Measurements from ENCODE around the gene EFL1.

Gene EFL1

DNA sequence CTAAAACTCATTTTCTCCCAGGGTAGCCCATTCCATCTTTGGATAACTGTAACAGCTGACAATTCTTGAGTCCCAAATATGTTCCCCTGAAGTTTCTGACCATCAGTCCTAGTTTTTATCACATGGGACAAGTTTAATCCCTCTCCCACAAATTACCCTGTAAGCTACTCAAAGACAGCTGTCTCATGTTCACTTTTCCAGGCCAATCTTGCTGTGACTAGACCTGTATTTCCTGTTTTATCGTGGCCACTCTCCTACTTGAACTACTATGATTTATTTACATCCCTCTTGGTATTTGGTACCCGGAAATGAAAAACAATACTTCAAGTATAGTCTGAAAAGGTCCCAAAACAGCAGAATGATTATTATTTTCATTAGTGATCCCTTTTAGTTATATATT is 121.6 kb downstream of the EFL1 start:
- intact Hi-C loops (cut with DNase I; ENCODE audit: low total_unique reads): no loop called here
- H3K4me1 ChIP-seq: no peaks in the 10 kb centered on the region

DNA sequence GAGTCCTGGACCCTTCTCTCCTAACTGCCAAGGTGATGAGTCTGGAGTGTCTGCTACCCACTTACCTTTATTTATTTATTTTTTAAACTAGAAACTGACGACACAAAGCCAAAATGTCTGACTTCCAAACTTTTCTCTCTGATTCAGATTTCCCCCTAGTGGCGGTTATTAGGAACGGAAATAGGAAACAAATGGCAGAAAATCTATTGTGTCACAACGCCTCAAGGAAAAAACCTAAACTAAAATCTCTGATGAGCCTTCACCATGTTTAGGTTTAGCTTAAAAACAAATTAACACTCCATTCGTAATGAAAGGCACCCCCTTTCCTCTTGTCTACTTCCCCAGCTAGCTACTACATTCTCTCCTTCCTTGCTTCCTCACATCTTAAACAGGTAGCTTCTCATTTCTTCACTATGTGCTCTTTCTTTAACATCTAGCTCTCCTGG is 122.7 kb downstream of the EFL1 start:
- intact Hi-C loops (cut with DNase I; ENCODE audit: low total_unique reads): no loop called here

More for the DNA sequence above, 121.6 kb downstream of the EFL1 start:
- no peaks in the 10 kb centered on the region for H3K27me3 ChIP-seq
- no peaks in the 10 kb centered on the region for H3K9me3 ChIP-seq
- TF ChIP-seq, protein P1, sequence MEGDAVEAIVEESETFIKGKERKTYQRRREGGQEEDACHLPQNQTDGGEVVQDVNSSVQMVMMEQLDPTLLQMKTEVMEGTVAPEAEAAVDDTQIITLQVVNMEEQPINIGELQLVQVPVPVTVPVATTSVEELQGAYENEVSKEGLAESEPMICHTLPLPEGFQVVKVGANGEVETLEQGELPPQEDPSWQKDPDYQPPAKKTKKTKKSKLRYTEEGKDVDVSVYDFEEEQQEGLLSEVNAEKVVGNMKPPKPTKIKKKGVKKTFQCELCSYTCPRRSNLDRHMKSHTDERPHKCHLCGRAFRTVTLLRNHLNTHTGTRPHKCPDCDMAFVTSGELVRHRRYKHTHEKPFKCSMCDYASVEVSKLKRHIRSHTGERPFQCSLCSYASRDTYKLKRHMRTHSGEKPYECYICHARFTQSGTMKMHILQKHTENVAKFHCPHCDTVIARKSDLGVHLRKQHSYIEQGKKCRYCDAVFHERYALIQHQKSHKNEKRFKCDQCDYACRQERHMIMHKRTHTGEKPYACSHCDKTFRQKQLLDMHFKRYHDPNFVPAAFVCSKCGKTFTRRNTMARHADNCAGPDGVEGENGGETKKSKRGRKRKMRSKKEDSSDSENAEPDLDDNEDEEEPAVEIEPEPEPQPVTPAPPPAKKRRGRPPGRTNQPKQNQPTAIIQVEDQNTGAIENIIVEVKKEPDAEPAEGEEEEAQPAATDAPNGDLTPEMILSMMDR (IDR thresholded peaks at IDR 0.05): no peak
- DNase-seq: no peak
- no peak overlapping the region for H3K4me3 ChIP-seq
- H3K36me3 ChIP-seq: peaks cover 4 to 28% (median 6%) of the 10 kb centered on the region in 3 donors
- no peak overlapping the region for H3K27ac ChIP-seq

DNA sequence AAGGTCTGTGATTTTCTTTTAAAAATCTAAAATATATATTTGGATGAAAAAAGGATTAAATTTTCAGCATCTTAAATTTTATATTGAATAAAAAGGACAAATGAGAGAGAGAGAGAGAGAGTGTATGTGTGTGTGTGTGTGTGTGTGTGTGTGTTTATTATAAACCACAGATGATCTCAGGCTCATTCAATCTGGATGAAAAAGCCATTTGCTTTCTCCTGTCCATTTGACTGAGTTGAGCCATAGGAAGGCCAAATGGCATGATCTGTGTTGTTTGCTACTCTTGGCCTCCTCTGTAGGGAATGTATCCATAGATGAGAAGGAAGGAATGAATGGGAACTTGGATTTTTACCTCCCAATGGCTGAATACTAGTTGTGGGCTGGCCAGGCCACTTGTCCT is 124.2 kb downstream of the EFL1 start:
- H3K36me3 ChIP-seq: peaks cover 0 to 44% (median 4%) of the 10 kb centered on the region in 3 donors
- DNase-seq: no peak
- intact Hi-C loops (cut with DNase I; ENCODE audit: low total_unique reads): no loop called here
- H3K4me1 ChIP-seq: no peaks in the 10 kb centered on the region
- H3K4me3 ChIP-seq: no peak overlapping the region
- H3K27me3 ChIP-seq: no peaks in the 10 kb centered on the region
- TF ChIP-seq, protein P1 (IDR thresholded peaks at IDR 0.05): no peak
- H3K9me3 ChIP-seq: no peaks in the 10 kb centered on the region
- no peak overlapping the region for H3K27ac ChIP-seq

More for the DNA sequence above, 122.7 kb downstream of the EFL1 start:
- TF ChIP-seq, protein P1 (IDR thresholded peaks at IDR 0.05): peak; percentile 54 to 64
- no peaks in the 10 kb centered on the region for H3K9me3 ChIP-seq
- no peak overlapping the region for H3K27ac ChIP-seq
- no peaks in the 10 kb centered on the region for H3K27me3 ChIP-seq
- DNase-seq: no peak
- peaks cover 4 to 29% (median 6%) of the 10 kb centered on the region in 3 donors for H3K36me3 ChIP-seq
- no peak overlapping the region for H3K4me3 ChIP-seq
- H3K4me1 ChIP-seq: no peaks in the 10 kb centered on the region

DNA sequence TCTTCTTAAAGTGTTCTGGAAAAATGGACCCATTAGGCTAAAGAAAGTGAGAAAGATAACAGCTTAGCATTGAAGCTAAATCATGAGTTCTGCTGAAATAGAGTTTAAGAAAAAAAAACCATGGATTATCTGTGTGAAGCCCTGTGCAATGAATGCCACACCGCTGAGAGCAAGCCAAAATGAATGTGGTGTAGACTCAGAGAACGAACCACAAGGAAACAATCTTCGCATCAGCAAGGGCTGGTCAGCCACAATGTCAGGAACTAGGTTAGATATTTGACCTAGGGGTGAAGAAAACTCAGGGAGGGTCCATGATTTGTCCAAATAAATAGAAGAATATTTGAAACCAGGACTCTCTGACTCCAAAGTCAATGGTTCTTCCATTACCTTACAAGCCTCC is 125.3 kb downstream of the EFL1 start:
- Histone ChIP-seq H3K4me3 (no peak overlapping the region), H3K36me3 (peaks cover 4 to 44% (median 5%) of the 10 kb centered on the region in 3 donors), H3K27ac (no peak overlapping the region), H3K4me1 (peaks cover 0 to 6% (median 0%) of the 10 kb centered on the region in 4 donors), H3K9me3 (no peaks in the 10 kb centered on the region), H3K27me3 (no peaks in the 10 kb centered on the region)
- intact Hi-C loops (cut with DNase I; ENCODE audit: low total_unique reads): no loop called here
- TF ChIP-seq, protein P1 (IDR thresholded peaks at IDR 0.05): no peak
- no peak for DNase-seq

DNA sequence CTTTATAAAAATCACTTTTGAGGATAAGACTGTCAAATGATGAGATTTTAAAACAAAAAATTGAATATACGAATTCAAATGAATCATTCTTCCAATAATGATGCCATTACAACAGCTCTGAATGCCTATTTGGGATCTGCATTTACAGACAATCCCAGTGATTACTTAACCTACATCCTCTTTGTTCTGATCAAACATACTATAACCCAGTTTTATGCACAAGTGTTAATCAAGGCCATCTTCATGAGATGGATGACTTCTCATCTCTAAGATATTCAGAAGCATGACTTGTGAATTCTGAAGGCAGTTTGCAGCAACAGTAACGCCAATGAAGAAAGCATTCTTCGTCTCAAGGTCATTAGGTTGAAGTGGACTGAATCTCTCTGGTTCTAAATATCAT is 126.4 kb downstream of the EFL1 start:
- Histone ChIP-seq H3K36me3 (peaks cover 4 to 44% (median 9%) of the 10 kb centered on the region in 3 donors), H3K4me1 (peaks cover 0 to 7% (median 0%) of the 10 kb centered on the region in 4 donors), H3K27me3 (no peaks in the 10 kb centered on the region), H3K9me3 (no peaks in the 10 kb centered on the region), H3K4me3 (no peak overlapping the region), H3K27ac (no peak overlapping the region)
- TF ChIP-seq, protein P1 (IDR thresholded peaks at IDR 0.05): no peak
- intact Hi-C loops (cut with DNase I; ENCODE audit: low total_unique reads): no loop called here
- DNase-seq: no peak

DNA sequence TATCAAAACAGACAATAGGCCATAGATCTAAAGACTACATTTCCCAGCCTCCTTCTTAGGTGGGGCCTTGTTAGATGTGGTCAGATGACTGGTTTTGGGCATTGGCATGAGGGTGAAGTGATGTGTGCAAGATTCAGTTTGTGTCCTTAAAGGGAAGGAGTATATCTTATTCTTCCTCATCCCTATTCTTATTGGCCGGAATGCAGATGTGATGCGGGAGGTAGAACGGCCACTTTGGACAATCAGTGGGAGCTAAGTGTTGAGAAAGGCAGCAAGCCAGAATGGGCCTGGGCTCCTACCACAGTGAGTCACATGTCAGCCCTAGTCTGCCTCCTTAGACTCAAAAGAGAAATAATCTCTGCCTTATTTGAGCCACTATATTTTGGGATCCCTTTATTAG is 126.9 kb downstream of the EFL1 start:
- H3K4me1 ChIP-seq: peaks cover 0 to 7% (median 0%) of the 10 kb centered on the region in 4 donors
- intact Hi-C loops (cut with DNase I; ENCODE audit: low total_unique reads): no loop called here
- H3K27ac ChIP-seq: no peak overlapping the region
- H3K27me3 ChIP-seq: no peaks in the 10 kb centered on the region
- no peak overlapping the region for H3K4me3 ChIP-seq
- H3K36me3 ChIP-seq: peaks cover 5 to 46% (median 10%) of the 10 kb centered on the region in 3 donors
- TF ChIP-seq, protein P1 (IDR thresholded peaks at IDR 0.05): no peak
- no peaks in the 10 kb centered on the region for H3K9me3 ChIP-seq
- no peak for DNase-seq
